PFSK-1 (cell line): ENCODE results near the gene TPH1.

ENCODE experiments used
- FOXP2 ChIP-seq: optimal IDR thresholded peaks from 2 replicates; pipeline ENCODE3; 2011; ENCODE audit warnings: borderline replicate concordance, control low read depth, inconsistent platforms; ENCODE audit not compliant: insufficient read depth; ENCODE audit errors: extremely low read length, extremely low read depth
- POLR2AphosphoS5 ChIP-seq: IDR thresholded peaks from 2 replicates; pipeline ENCODE4 v1.6.1; 2012; ENCODE audit warnings: low read depth, mild to moderate bottlenecking, control low read depth, low read length, moderate library complexity
- SIN3A ChIP-seq: IDR thresholded peaks from 2 replicates; pipeline ENCODE4 v1.6.1; 2012; ENCODE audit warnings: mild to moderate bottlenecking, low read length, moderate library complexity, borderline replicate concordance; ENCODE audit not compliant: insufficient read depth
- TAF1 ChIP-seq: IDR thresholded peaks from 2 replicates; pipeline ENCODE4 v1.6.1; 2012; ENCODE audit warnings: low read length, control low read depth, borderline replicate concordance; ENCODE audit not compliant: insufficient read depth
- TF ChIP-seq, protein P1 (sequence below), 2 experiments: IDR thresholded peaks; 2 replicates each; pipeline versions ENCODE4 v1.6.1 to v1.8.0; 2011 to 2012; ENCODE audit warnings: low read depth in 2 of 2, low read length in 2 of 2, control low read depth in 1 of 2, inconsistent platforms in 1 of 2, mild to moderate bottlenecking in 1 of 2, moderate library complexity in 1 of 2; ENCODE audit not compliant: insufficient read depth in 1 of 2

Gene TPH1

DNA sequence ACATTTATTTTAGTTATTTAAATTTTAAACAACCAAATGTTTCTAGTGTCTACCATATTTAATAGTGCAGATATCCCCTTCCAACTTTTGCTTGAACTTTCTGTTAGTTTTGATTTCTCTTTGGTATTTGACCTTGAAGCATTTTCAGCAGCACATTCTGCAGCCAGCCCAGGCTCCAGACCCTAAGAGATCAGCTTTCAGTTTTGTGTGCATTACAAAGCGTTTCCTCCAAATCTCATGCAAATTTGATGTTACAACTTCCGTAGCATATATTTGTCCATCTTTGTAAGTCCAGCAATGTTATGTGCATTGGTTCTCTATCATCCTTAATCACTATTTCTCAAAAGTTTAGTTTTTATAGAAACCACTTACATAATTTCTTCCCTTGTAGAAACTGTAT, 18.6 kb downstream of the TPH1 start:
- TF ChIP-seq, protein P1, sequence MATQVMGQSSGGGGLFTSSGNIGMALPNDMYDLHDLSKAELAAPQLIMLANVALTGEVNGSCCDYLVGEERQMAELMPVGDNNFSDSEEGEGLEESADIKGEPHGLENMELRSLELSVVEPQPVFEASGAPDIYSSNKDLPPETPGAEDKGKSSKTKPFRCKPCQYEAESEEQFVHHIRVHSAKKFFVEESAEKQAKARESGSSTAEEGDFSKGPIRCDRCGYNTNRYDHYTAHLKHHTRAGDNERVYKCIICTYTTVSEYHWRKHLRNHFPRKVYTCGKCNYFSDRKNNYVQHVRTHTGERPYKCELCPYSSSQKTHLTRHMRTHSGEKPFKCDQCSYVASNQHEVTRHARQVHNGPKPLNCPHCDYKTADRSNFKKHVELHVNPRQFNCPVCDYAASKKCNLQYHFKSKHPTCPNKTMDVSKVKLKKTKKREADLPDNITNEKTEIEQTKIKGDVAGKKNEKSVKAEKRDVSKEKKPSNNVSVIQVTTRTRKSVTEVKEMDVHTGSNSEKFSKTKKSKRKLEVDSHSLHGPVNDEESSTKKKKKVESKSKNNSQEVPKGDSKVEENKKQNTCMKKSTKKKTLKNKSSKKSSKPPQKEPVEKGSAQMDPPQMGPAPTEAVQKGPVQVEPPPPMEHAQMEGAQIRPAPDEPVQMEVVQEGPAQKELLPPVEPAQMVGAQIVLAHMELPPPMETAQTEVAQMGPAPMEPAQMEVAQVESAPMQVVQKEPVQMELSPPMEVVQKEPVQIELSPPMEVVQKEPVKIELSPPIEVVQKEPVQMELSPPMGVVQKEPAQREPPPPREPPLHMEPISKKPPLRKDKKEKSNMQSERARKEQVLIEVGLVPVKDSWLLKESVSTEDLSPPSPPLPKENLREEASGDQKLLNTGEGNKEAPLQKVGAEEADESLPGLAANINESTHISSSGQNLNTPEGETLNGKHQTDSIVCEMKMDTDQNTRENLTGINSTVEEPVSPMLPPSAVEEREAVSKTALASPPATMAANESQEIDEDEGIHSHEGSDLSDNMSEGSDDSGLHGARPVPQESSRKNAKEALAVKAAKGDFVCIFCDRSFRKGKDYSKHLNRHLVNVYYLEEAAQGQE (IDR thresholded peaks at IDR 0.05; ENCODE audit: insufficient read depth in 1 of 2, low read depth in 2 of 2, low read length in 2 of 2), result no peak
- TF ChIP-seq FOXP2 (no peak), POLR2AphosphoS5 (no peak), SIN3A (no peak), TAF1 (no peak)

DNA sequence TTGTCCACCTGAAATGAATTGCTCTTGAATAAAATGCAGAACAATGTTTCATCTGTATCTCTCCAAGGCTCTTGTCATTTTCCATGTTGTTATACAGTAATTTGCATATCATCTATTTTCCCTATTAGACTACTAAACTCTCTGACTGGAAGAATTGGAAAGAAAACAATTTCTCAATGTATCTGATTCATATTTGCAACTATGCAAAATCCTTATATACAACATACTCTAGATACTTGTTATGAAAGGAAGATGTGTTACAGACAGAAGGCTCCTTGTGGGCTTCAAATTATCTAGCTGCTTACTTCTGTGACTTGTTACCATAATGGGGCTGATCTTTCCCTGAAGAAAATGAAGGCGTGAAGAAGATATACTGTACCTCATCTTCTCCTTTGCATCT, 23.6 kb downstream of the TPH1 start:
- TF ChIP-seq TAF1, result no peak
- no peak for TF ChIP-seq SIN3A
- TF ChIP-seq, protein P1 (IDR thresholded peaks at IDR 0.05; ENCODE audit: insufficient read depth in 1 of 2, low read depth in 2 of 2, low read length in 2 of 2), result no peak
- no peak for TF ChIP-seq FOXP2
- TF ChIP-seq POLR2AphosphoS5, result no peak

DNA sequence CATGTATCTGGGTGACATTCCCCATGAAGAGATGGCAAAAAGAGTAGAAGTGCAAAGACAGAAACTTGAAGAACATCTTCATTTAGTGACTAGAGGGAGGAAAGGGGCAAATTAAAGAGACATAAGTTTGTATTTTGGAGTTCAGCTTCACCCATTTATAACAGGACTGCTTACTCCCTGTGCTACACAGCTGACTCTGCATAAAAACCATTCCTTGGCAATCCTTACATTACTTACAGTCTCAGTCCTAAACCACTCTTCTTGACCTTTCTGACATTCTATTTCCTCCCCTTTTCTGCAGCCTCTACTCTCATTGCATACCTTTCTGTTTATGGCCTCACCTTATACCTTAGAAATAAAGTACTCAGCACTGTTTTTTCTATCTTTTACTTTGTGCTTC, 26.4 kb downstream of the TPH1 start:
- TF ChIP-seq, protein P1 (IDR thresholded peaks at IDR 0.05; ENCODE audit: insufficient read depth in 1 of 2, low read depth in 2 of 2, low read length in 2 of 2), result no peak
- TF ChIP-seq TAF1, result no peak
- no peak for TF ChIP-seq POLR2AphosphoS5

DNA sequence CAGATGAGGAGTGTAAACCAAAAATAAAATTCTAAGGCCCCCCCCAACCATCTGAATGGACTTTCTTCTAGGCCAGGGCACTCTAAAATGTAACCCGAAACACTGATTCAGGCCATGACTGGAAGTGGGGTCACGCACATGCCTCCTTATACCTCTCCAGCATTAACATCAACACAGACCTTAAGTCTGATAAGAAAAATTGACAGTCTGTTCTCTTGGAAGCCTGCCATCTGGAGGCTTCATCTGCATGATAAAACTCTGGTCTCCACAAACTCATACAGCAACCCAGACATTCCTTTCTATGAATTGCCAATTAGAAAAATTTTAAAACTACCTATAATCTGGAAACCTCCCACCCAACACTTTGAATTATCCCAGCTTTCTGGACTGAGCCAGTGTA, 29.3 kb downstream of the TPH1 start:
- TF ChIP-seq, protein P1 (IDR thresholded peaks at IDR 0.05; ENCODE audit: insufficient read depth in 1 of 2, low read depth in 2 of 2, low read length in 2 of 2), result no peak
- TF ChIP-seq FOXP2, result no peak
- no peak for TF ChIP-seq TAF1
- no peak for TF ChIP-seq SIN3A
- TF ChIP-seq POLR2AphosphoS5, result no peak

DNA sequence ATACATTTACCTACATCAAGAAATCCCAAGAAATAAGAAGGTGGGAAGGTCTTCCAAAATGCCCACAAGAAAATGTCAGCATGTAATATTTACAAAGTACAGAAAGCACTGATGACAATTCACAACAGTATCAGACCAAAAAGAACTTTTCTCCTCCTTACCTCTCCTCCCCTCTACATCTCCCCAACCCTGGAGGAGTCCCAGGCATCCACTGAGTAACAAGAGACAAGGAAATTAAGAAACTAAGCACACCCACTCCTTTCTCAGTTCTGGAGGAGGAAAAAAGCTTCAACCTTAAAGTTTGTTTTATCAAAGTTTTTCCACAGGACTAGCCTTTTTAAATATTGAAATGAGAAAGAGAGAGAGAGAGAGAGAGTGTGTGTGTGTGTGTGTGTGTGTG, 31.2 kb downstream of the TPH1 start:
- TF ChIP-seq TAF1 (no peak), FOXP2 (no peak), POLR2AphosphoS5 (no peak), SIN3A (no peak)
- TF ChIP-seq, protein P1 (IDR thresholded peaks at IDR 0.05; ENCODE audit: insufficient read depth in 1 of 2, low read depth in 2 of 2, low read length in 2 of 2), result no peak
